ENCODE data around the gene RPTOR.
"Not testable (repeated sequence)": the region's sequence is repeated elsewhere in the genome, so short reads cannot be mapped to it uniquely, and the experiment has no call there.

Gene RPTOR

DNA sequence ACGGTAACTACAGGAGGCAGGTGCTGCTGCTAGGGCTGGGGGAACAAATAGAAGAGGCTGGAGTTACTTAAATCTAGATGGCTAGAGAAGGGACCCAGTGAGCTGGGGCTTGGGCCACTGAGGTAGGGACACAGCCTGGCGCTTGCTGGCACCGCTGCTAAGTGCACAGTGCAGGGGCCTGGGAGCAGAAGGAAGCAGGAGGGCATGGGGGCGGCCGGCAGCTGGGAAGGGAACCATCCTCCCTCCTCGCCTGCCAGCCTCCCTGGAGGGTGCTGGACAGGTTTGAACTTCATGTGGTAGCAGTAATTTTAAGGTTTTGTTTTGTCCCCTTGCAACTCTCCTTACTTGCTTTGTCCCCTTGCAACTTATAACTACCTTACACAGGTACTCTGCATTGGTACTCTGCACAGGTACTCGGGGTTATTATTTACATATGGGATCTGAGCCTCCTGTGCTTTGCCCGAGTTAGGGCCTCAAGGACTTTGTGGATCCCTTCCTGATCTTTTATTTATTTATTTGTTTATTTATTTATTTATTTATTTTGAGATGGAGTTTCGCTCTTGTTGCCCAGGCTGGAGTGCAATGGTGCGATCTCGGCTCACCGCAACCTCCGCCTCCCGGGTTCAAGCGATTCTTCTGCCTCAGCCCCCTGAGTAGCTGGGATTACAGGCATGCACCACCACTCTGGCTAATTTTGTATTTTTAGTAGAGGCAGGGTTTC, 34.2 kb downstream of the RPTOR start:
- H3K27me3 Mint-ChIP-seq; H3K9me3 Mint-ChIP-seq; H3K27ac Mint-ChIP-seq; H3K4me3 Mint-ChIP-seq; ATAC-seq (replicated peaks); DNase-seq: not testable (repeated sequence)
- Mint-ChIP-seq H3K4me1 (peaks cover 23 to 34% of the 10 kb centered on the region in 2 donors), H3K36me3 (peaks cover 13 to 17% of the 10 kb centered on the region in 2 donors)

DNA sequence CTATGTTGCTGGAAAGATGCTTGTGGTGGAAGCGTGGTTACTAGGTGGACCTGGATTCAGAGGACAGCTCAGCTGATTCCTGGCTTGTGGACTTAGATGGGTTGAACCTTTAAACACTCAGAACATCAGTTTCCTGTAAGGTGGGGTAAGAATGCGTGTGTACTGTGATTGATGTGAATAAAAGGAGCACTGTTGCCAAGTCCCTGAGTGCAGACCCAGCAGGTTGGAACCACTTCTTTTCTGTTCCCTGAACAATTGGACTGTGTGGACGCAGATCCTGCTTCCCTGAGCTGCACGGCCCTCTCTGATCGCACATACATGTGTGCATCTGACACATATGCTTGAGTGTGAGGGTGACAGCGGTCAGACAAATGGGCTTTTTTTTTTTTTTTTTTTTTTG, 37.5 kb downstream of the RPTOR start:
- no peaks in the 10 kb centered on the region for H3K27me3 Mint-ChIP-seq

DNA sequence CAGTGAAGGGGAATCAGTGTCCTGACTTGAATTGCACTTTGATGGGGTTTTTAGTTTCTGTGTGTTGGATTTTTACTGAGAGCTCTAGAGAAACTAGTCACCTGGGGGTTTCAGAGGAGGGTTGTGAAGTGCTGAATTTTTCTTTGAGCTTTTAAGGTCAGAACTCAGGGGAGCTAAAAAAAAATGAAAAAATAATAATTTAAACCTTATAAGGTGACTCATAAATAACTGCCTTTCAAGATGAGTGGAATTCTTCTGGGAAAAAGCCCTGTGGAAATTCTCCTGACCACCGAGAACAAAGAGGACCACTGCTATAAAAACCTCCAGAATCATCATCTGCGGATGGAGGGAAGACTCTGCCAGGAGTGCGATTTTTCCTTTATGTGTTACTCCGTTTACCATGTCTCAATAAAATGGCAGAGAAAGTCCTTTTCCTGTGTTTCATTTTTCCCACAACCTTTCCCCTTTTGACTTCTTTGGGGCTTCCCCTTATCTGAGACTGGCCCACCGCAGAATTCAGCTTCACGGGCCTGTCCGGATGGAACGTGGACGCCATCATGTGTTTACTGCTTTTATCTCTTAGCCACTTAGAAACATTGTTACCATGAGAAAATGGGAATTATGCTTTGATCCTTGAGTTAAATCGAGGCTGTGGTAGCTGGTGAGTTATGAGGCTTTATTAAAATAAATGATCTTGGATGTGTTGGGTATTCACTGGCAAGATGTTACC, 39.7 kb downstream of the RPTOR start:
- peaks cover 28 to 38% of the 10 kb centered on the region in 2 donors for H3K4me1 Mint-ChIP-seq
- H3K9me3 Mint-ChIP-seq: no peaks in the 10 kb centered on the region
- H3K27ac Mint-ChIP-seq: peak overlapping the region; percentile 72
- DNase-seq: no peak
- H3K27me3 Mint-ChIP-seq: no peaks in the 10 kb centered on the region
- no peak for ATAC-seq (replicated peaks)
- H3K4me3 Mint-ChIP-seq: no peak overlapping the region
- H3K36me3 Mint-ChIP-seq: peaks cover 11 to 22% of the 10 kb centered on the region in 2 donors

More for the DNA sequence above, 37.5 kb downstream of the RPTOR start:
- peaks cover 15 to 25% of the 10 kb centered on the region in 2 donors for H3K36me3 Mint-ChIP-seq
- H3K27ac Mint-ChIP-seq: no peak overlapping the region
- H3K9me3 Mint-ChIP-seq: no peaks in the 10 kb centered on the region
- no peak for ATAC-seq (replicated peaks)
- H3K4me3 Mint-ChIP-seq: no peak overlapping the region
- no peak for DNase-seq
- H3K4me1 Mint-ChIP-seq: peaks cover 29 to 36% of the 10 kb centered on the region in 2 donors

DNA sequence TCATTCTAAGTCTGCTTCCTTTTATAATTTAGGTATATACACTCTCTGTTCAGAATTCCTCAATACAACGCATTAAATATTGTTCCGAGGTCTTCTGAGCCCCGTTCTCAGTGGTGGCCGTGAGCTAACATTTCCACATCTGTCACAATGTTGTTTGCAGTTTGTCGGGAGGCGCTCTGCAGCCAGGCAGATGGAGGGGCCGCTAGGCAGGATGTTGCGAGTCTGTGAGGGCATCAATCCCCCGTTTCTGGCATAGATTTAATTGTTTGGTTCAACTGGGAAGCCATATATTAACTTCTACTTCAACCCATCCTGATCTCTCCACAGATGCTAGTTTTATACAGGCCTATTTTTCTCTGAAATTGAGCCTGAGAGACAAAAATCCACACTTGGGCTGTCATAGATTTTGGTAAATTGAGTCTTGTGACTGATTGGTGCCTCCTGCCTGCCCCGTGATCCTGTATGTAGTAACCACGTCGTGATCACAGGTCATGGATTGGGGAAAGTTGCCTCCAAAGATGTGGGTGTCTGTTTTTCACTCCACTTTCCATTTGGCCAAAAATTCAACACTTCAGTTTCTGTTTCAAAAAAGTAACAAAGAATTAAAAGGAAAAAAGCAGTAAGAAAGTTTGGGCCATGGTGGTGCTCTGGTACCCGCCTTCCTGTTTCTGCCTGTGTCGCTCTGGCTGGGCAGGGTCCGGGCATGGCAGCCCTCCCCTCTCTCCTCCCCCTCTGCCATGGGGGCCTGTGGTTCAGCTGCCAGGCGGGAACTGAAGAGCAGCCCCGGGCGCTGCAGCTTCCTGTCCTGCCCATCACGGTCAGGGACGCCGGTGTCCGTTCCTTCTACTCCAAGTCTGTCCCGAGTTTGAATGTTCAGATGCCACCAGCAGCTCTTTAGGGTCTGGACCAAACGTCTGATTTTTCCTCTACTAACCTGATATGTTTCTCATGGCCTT, 41.5 kb downstream of the RPTOR start:
- Mint-ChIP-seq H3K27me3 (no peaks in the 10 kb centered on the region), H3K9me3 (no peaks in the 10 kb centered on the region), H3K4me1 (peaks cover 31 to 53% of the 10 kb centered on the region in 2 donors), H3K27ac (peak overlapping the region; percentile 77), H3K4me3 (no peak overlapping the region), H3K36me3 (peaks cover 9 to 22% of the 10 kb centered on the region in 2 donors)
- no peak for ATAC-seq (replicated peaks)
- DNase-seq: no peak

DNA sequence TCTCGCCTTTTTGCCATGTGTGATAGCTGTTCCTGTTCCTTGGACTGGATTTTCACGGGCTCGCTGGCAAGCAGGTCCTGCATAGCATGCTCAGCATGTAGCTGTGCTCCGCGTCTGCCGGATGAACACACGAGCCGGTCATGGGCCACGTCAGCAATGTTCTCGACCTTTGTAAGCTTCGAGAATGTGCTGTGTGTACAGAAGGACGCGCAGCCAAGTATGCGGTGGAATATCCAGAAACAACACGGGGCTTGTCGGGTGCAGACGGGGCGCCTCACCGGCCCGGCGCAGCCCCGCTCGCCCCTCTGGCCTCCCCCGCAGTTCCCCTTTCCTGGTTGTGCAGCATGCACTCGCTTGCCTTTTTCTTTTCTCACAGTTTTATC, 42.2 kb downstream of the RPTOR start:
- H3K4me1 Mint-ChIP-seq: peaks cover 34 to 57% of the 10 kb centered on the region in 2 donors
- H3K27me3 Mint-ChIP-seq: no peaks in the 10 kb centered on the region
- H3K4me3 Mint-ChIP-seq: no peak overlapping the region
- H3K27ac Mint-ChIP-seq: peak overlapping the region; percentile 77
- no peaks in the 10 kb centered on the region for H3K9me3 Mint-ChIP-seq
- H3K36me3 Mint-ChIP-seq: peaks cover 6 to 20% of the 10 kb centered on the region in 2 donors
- ATAC-seq (replicated peaks): no peak
- no peak for DNase-seq

DNA sequence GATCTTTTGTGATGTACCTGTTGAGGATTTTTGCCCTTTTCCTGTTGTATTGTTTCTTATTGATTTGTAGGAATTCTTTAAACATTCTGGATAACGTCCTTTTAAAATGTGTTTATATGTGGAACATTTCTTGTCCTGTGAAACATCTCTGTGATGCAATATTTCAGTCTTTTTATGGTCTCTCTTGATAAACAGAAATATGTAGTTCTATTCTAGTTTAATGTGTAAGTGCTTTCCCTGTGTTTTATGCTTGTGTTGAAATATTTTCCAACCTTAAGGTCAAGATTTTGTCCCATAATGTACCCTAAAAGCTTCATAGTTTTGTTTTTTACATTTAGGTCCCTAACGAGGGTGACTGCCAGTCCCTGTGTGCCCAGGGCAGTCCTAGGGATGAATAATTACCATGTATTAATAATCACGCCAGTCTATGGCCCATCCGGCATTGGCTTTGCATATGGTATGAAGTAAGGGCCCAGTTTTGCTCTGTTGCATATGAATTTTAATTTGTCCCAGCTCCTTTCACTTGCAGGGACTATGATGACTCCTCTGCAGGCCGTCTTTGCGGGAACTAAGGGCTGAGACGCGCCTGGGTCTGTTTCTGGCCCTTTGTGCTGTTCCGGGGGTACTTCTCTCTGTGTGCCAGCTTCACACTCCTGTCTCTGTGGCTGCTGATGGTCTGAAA, 44.2 kb downstream of the RPTOR start:
- no peak overlapping the region for H3K27ac Mint-ChIP-seq
- no peak overlapping the region for H3K4me3 Mint-ChIP-seq
- DNase-seq (no peak), ATAC-seq (replicated peaks) (no peak)
- H3K4me1 Mint-ChIP-seq: peaks cover 32 to 55% of the 10 kb centered on the region in 2 donors
- no peaks in the 10 kb centered on the region for H3K9me3 Mint-ChIP-seq
- H3K27me3 Mint-ChIP-seq: no peaks in the 10 kb centered on the region
- peaks cover 1 to 13% of the 10 kb centered on the region in 2 donors for H3K36me3 Mint-ChIP-seq

DNA sequence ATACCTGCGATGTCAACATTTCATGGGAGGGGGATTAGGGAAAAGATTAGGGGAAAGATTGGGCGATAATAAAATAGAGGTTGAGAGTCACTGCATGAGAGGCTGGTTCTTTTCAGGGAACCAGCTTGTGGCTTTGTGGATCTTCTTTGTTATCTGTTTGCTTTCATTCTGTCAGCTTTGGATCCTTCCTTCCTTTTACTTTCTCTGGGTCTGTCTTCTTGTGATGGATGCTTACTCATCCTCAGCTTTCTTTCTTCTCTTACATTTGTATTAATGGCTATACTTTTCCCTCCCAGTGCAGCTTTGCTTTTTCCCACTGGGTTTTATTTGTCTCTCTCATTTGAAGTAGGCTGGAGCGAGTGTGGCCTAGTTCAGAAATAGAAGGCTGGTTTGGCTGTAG, 47.1 kb downstream of the RPTOR start:
- H3K4me1 Mint-ChIP-seq: peaks cover 27 to 52% of the 10 kb centered on the region in 2 donors
- no peaks in the 10 kb centered on the region for H3K9me3 Mint-ChIP-seq
- H3K27me3 Mint-ChIP-seq: no peaks in the 10 kb centered on the region
- H3K27ac Mint-ChIP-seq: no peak overlapping the region
- H3K4me3 Mint-ChIP-seq: no peak overlapping the region
- DNase-seq (no peak), ATAC-seq (replicated peaks) (no peak)
- peaks cover 1 to 4% of the 10 kb centered on the region in 2 donors for H3K36me3 Mint-ChIP-seq

DNA sequence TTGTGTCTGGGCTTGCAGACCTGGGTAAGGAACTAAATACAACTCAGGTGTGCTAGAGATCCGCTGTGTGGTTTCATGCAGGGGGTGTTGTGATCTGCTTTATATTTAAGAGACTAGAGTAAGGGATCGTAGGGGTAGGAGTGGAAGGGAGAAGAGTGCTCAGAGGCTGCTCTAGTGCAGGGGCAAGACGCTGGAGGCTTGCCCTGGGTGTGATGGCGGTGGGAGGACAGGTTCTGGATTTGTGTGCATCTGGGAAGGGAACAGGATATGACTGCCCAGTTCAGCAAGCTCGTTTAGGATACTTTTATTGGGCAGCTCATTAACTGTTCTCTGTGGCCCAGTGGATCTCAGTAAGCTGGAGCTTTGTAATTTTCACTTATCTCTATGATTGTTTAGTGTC, 47.6 kb downstream of the RPTOR start:
- Mint-ChIP-seq H3K27ac (no peak overlapping the region), H3K4me3 (no peak overlapping the region), H3K9me3 (no peaks in the 10 kb centered on the region), H3K4me1 (peaks cover 29 to 55% of the 10 kb centered on the region in 2 donors), H3K27me3 (no peaks in the 10 kb centered on the region), H3K36me3 (peaks cover 1 to 3% of the 10 kb centered on the region in 2 donors)
- DNase-seq (no peak), ATAC-seq (replicated peaks) (no peak)

DNA sequence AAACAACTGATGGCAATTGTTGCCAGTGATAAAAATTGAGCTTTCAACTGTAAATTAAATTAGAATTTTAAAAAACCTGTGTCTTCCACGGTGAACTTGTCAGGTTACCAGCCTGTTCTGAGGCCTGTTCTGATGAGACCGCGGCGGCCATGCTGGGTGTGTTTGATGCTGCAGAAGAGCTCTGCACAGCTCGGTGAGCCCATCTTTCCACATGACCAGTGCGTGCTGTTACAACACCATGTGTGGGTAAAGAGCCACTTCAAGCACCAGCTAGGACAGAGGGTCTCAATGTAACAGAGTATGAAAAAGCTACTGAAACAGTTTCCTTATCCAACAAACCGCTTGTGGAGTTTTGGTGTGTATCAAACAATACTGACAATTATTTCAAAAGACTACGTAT, 48.5 kb downstream of the RPTOR start:
- H3K4me3 Mint-ChIP-seq: no peak overlapping the region
- H3K9me3 Mint-ChIP-seq: no peaks in the 10 kb centered on the region
- H3K27ac Mint-ChIP-seq: no peak overlapping the region
- no peaks in the 10 kb centered on the region for H3K27me3 Mint-ChIP-seq
- peaks cover 30 to 64% of the 10 kb centered on the region in 2 donors for H3K4me1 Mint-ChIP-seq
- H3K36me3 Mint-ChIP-seq: peaks cover 1 to 3% of the 10 kb centered on the region in 2 donors
- DNase-seq: no peak
- no peak for ATAC-seq (replicated peaks)

DNA sequence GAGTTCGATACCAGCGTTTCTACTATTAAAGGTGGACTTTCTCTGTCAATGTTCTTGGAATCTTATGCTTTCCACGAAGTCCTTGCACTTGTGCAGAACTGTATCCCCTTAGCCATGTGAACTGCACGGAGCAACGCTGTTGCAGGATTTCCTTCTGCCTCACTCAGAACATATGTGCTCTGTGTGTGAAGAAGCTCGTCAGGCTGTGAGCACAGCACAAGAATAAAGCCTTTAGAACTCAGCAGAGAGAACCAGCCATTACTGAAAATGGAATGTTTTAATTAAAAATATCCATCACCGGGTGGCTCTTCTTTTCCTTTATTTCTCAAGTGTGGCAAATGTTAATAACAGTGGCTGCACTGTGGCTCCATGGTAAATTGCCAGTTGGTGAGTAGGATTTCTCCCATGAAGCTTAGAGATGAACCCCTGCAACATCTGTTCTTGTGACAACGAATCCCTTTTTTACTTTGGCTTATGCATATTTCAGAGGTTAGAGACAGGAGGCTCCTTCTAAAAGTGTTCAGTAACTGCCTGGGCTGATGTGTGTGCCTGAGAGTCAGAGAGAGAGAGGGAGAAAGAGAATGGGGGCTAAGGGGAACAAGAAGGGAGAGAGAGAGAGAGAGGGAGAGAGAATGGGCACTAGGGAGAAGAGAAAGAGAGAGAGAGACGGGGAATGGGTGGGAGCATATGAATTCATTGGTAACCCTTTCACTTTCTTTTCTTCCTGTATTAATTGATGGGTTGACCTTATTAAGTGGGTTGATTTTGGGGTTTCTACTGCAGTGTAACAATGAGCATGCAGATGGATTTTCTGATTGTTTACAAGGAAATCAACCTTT, 50.0 kb downstream of the RPTOR start:
- Mint-ChIP-seq H3K9me3 (no peaks in the 10 kb centered on the region), H3K36me3 (peaks cover 1 to 8% of the 10 kb centered on the region in 2 donors), H3K27me3 (no peaks in the 10 kb centered on the region), H3K27ac (no peak overlapping the region), H3K4me3 (no peak overlapping the region), H3K4me1 (peaks cover 38 to 67% of the 10 kb centered on the region in 2 donors)
- ATAC-seq (replicated peaks): no peak
- DNase-seq: no peak

DNA sequence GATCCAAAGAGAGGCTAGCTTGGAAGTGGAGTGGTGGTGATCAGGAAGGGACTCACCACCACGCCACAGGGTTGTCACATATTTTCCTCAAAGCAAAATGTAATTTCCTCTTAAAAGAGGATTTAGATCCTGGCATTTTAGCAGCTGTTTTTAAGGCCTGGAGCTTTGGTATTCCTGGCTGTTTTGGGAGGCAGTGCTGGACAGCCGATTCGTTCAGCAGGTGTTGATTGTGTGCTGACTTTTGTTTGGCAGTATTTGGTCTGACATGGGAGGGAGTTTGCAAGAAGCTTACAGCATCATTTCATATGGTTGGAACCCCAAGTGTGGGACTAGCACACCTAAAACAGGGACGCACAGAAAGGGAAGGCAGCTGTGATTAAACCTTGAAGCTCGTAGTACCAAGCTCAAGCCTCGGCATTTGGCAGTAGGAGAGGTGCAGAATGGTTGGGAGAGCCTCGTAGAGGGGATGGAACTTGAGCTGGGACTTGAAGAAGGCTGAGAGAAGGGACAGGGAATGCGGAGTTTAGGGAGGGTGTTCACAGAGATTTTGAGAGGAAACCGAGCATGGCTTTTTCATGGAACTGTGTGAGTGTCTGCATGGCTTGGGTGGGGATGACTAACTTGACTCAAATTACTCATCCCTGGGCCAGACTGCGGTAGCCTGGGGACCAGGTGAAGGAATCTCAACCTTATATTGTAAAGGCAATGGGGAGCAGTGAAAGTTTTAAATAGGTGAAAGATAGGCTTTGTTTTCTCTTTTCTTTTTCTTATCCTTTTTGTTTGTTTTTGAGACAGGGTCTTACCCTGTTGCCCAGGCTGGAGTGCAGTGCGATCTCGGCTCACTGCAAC, 52.3 kb downstream of the RPTOR start:
- no peak overlapping the region for H3K4me3 Mint-ChIP-seq
- ATAC-seq (replicated peaks): no peak

DNA sequence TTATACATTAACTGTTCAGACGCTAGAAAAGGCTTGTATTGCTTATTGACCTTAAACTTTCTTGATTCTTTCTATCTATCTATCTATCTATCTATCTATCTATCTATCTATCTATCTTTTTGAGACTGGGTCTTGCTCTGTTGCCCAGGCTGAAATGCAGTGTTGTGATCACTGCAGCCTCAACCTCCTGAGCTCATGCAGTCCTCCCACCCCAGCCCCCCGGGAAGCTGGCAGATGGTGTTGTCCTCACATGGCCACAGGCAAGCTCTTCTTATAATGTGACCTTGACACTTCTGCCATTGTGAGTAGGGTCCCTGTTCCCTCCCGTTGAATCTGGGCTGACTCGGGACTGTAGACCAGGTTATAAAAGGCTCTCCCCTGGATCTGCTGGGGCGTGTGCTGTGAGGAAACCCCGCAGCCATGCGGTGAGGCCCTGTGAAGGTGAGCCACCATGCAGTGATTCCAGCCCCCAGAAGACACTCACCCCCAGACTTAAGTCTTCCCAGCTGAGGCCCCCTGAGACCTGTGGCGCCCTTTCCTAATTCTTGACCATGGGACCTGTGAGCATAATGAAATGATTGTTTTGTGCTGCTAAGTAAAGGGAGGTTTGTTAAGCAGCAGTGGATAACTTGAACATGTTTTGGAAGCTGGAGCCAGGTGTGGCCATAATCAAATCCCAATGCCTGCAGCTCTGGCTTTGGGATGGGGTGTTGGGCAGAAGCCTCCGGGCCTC, 54.3 kb downstream of the RPTOR start:
- DNase-seq (no peak), ATAC-seq (replicated peaks) (no peak)
- Mint-ChIP-seq H3K27me3 (no peaks in the 10 kb centered on the region), H3K36me3 (peaks cover 9 to 28% of the 10 kb centered on the region in 2 donors), H3K9me3 (no peaks in the 10 kb centered on the region), H3K27ac (peak overlapping the region; percentile 15), H3K4me3 (no peak overlapping the region), H3K4me1 (peaks cover 35 to 64% of the 10 kb centered on the region in 2 donors)

More for the DNA sequence above, 52.3 kb downstream of the RPTOR start:
- Mint-ChIP-seq H3K4me1 (peaks cover 34 to 58% of the 10 kb centered on the region in 2 donors), H3K36me3 (peaks cover 9 to 20% of the 10 kb centered on the region in 2 donors), H3K27ac (no peak overlapping the region), H3K9me3 (no peaks in the 10 kb centered on the region), H3K27me3 (no peaks in the 10 kb centered on the region)
- DNase-seq: no peak

Measured in stimulated activated naive B cell treated with anti-CD40 and anti-IgM and Interleukin-4, amounts not matched to agents 10 μg/mL and 1 μg/mL and 100 μg/mL, for 72 hours (primary cell).